Glomerular endothelial cell (primary cell): ENCODE data around the gene TESK2. TPM values are rescaled to one million over a fixed set of nuclear protein-coding genes. Genes with fewer than 3 reads are reported as not detected.
"Not testable (repeated sequence)": the region's sequence is repeated elsewhere in the genome, so short reads cannot be mapped to it uniquely, and the experiment has no call there.

ENCODE experiments used
- DNase-seq: peaks from one replicate; pipeline ENCODE4 v3.0.0-alpha.2; 2011; ENCODE audit warnings: low read depth, low spot score; ENCODE audit errors: extremely low read depth
- total RNA-seq: library from RNA; depleted of rRNA; stranded (reverse); fragments of >200 nt; gene quantifications from 2 replicates; pipeline ENCODE4 v1.2.3, GENCODE V29; 2015

TESK2 gene
- total RNA-seq, 1 donor from 2014 or later: 2.6 TPM

- no peak for DNase-seq
Measured at GRCh38 chr1:45421935-45422334, 69.0 kb downstream of the TESK2 start.

GRCh38 chr1:45414746-45415145 is 76.2 kb downstream of the TESK2 start:
- DNase-seq: no peak

GRCh38 chr1:45412899-45413298 is 78.1 kb downstream of the TESK2 start:
- no peak for DNase-seq

GRCh38 chr1:45411510-45411899 is 79.5 kb downstream of the TESK2 start:
- DNase-seq: no peak

- no peak for DNase-seq
Measured at GRCh38 chr1:45410850-45411509, 80.0 kb downstream of the TESK2 start.

GRCh38 chr1:45409276-45409675 is 81.7 kb downstream of the TESK2 start:
- DNase-seq: no peak

- DNase-seq: no peak
Measured at GRCh38 chr1:45407629-45408287, 83.2 kb downstream of the TESK2 start.

- DNase-seq: no peak
Measured at GRCh38 chr1:45405636-45406035, 85.3 kb downstream of the TESK2 start.

- no peak for DNase-seq
Measured at GRCh38 chr1:45403718-45404117, 87.2 kb downstream of the TESK2 start.

- no peak for DNase-seq
Measured at GRCh38 chr1:45403298-45403697, 87.7 kb downstream of the TESK2 start.

- no peak for DNase-seq
Measured at GRCh38 chr1:45401524-45401923, 89.4 kb downstream of the TESK2 start.

GRCh38 chr1:45400049-45400448 is 90.9 kb downstream of the TESK2 start:
- no peak for DNase-seq

GRCh38 chr1:45397285-45397684 is 93.7 kb downstream of the TESK2 start:
- no peak for DNase-seq

- DNase-seq: no peak
Measured at GRCh38 chr1:45395582-45395981, 95.4 kb downstream of the TESK2 start.

GRCh38 chr1:45395051-45395450 is 95.9 kb downstream of the TESK2 start:
- no peak for DNase-seq

GRCh38 chr1:45394342-45394741 is 96.6 kb downstream of the TESK2 start:
- DNase-seq: no peak

GRCh38 chr1:45393718-45394302 is 97.2 kb downstream of the TESK2 start:
- peak; percentile 22 for DNase-seq

- DNase-seq: no peak
Measured at GRCh38 chr1:45386219-45386618, 104.7 kb downstream of the TESK2 start.

GRCh38 chr1:45385302-45385701 is 105.7 kb downstream of the TESK2 start:
- DNase-seq: no peak

GRCh38 chr1:45384213-45384612 is 106.8 kb downstream of the TESK2 start:
- DNase-seq: not testable (repeated sequence)

- DNase-seq: no peak
Measured at GRCh38 chr1:45383191-45383590, 107.8 kb downstream of the TESK2 start.

- DNase-seq: no peak
Measured at GRCh38 chr1:45381243-45381642, 109.7 kb downstream of the TESK2 start.
